OCI-LY7 (cell line): ENCODE results near the gene GNRH2. TPM values are rescaled to one million over a fixed set of nuclear protein-coding genes. Genes with fewer than 3 reads are reported as not detected.

Experiments used
- BruUV-seq: library from RNA; stranded (reverse); fragments of 400-500 nt; replicated peaks from 2 replicates; lab custom pipeline; 2021; lab: Mats Ljungman, UMichigan
- CTCF ChIA-PET: fragments of 300-600 bp; sonication (Branson Sonifier 250); formaldehyde crosslinking; loops from one replicate; lab custom pipeline; 2022; ENCODE audit warnings: antibody characterized with exemption; ENCODE audit not compliant: unreplicated experiment; lab: Charles Lee
- POLR2A ChIA-PET: fragments of 300-600 bp; sonication (Branson Sonifier 250); formaldehyde crosslinking; loops from one replicate; lab custom pipeline; 2022; ENCODE audit warnings: antibody characterized with exemption; lab: Charles Lee
- DNase-seq: peaks from one replicate; pipeline ENCODE4 v3.0.0-alpha.2; 2015; ENCODE audit warnings: low spot score
- H2AFZ ChIP-seq: fragments of 200-600 bp; sonication (generic), shearing (Covaris generic); 2 replicates; pipeline ENCODE4 v1.6.1; 2014; ENCODE audit warnings: mild to moderate bottlenecking, antibody characterized with exemption, low read length, moderate library complexity
- H3K27ac ChIP-seq: fragments of 200-600 bp; sonication (generic); 2 replicates; pipeline ENCODE4 v1.5.1; 2014; ENCODE audit warnings: mixed run types, low read depth, mild to moderate bottlenecking, moderate library complexity, low read length, inconsistent platforms; ENCODE audit not compliant: poor library complexity, severe bottlenecking
- H3K36me3 ChIP-seq: fragments of 200-600 bp; sonication (generic); 2 replicates; pipeline ENCODE4 v1.6.1; 2014; ENCODE audit warnings: mild to moderate bottlenecking, antibody characterized with exemption, low read length, moderate library complexity, mixed read lengths; ENCODE audit not compliant: insufficient read depth
- H3K4me1 ChIP-seq: fragments of 200-600 bp; sonication (generic); 2 replicates; pipeline ENCODE4 v1.5.1; 2014; ENCODE audit warnings: mild to moderate bottlenecking, low read length; ENCODE audit not compliant: insufficient read depth, poor library complexity, severe bottlenecking
- H3K4me2 ChIP-seq: fragments of 200-600 bp; sonication (generic); 2 replicates; pipeline ENCODE4 v1.6.1; 2014; ENCODE audit warnings: mild to moderate bottlenecking, low read length
- H3K4me3 ChIP-seq: fragments of 200-600 bp; sonication (generic); 2 replicates; pipeline ENCODE4 v1.5.1; 2014; ENCODE audit warnings: mild to moderate bottlenecking, low read depth, low read length; ENCODE audit not compliant: poor library complexity, severe bottlenecking
- H3K79me2 ChIP-seq: fragments of 200-600 bp; sonication (generic); 2 replicates; pipeline ENCODE4 v1.6.1; 2016; ENCODE audit warnings: low read depth, mild to moderate bottlenecking, low read length, moderate library complexity, mixed read lengths; ENCODE audit not compliant: insufficient read depth
- H3K9me2 ChIP-seq: fragments of 200-600 bp; sonication (generic); 2 replicates; pipeline ENCODE4 v1.6.1; 2016; ENCODE audit warnings: mild to moderate bottlenecking, low read length, mixed read lengths; ENCODE audit not compliant: insufficient read depth
- H3K9me3 ChIP-seq: fragments of 200-600 bp; sonication (generic); 2 replicates; pipeline ENCODE4 v1.6.1; 2014; ENCODE audit warnings: mild to moderate bottlenecking, mixed run types, low read length, mixed read lengths
- H4K20me1 ChIP-seq: fragments of 200-600 bp; sonication (generic); 2 replicates; pipeline ENCODE4 v1.6.1; 2014; ENCODE audit warnings: mild to moderate bottlenecking, antibody characterized with exemption, low read length, moderate library complexity, mixed read lengths; ENCODE audit not compliant: insufficient read depth
- CTCF ChIP-seq: fragments of 200-600 bp; sonication (generic); conservative IDR thresholded peaks from 2 replicates; pipeline ENCODE4 v1.5.1; 2014; ENCODE audit warnings: mild to moderate bottlenecking, antibody characterized with exemption, low read length, moderate library complexity, mixed read lengths
- EZH2phosphoT487 ChIP-seq: fragments of 200-600 bp; sonication (generic); IDR thresholded peaks from 2 replicates; pipeline ENCODE4 v1.6.1; 2018; ENCODE audit warnings: low read depth, borderline replicate concordance, mild to moderate bottlenecking, mixed run types, antibody characterized with exemption, low read length, moderate library complexity, mixed read lengths
- intact Hi-C: fragments of 100-400 bp; cut with micrococcal nuclease; formaldehyde crosslinking; loops from one replicate; pipeline ENCODE4 v1.10.0; 2022; ENCODE audit not compliant: unreplicated experiment
- total RNA-seq, 2 experiments: library from RNA; depleted of rRNA in 1 of 2; stranded (reverse); fragments of >200 nt in 1 of 2; shearing (Covaris generic) in 1 of 2; gene quantifications; 2 replicates each; pipeline ENCODE4 v1.2.3, GENCODE V29; 2014 to 2022

The GNRH2 gene
- total RNA-seq, 2 experiments from 2014 or later, result 0.44 to 0.61 TPM

- Histone ChIP-seq H2AFZ (no peak overlapping the region), H4K20me1 (no peaks in the 10 kb centered on the region), H3K27ac (no peak overlapping the region), H3K36me3 (peaks cover 54% of the 10 kb centered on the region), H3K79me2 (no peaks in the 10 kb centered on the region), H3K9me3 (no peaks in the 10 kb centered on the region), H3K4me2 (no peak overlapping the region), H3K9me2 (no peaks in the 10 kb centered on the region), H3K4me3 (no peak overlapping the region), H3K4me1 (no peaks in the 10 kb centered on the region)
- DNase-seq, result no peak
- intact Hi-C loops, result no loop called here
- ChIA-PET CTCF (no interaction called here), POLR2A (no interaction called here)
- no TSS peak for BruUV-seq
- no peak for TF ChIP-seq EZH2phosphoT487
- TF ChIP-seq CTCF, result no peak
Measured at GRCh38 chr20:3037654-3038053, 5.8 kb upstream of the GNRH2 start.

- BruUV-seq, result no TSS peak
- no peak for DNase-seq
- no peaks in the 10 kb centered on the region for H4K20me1 ChIP-seq
- intact Hi-C loops, result no loop called here
- H3K79me2 ChIP-seq, result no peaks in the 10 kb centered on the region
- no peak overlapping the region for H3K4me3 ChIP-seq
- ChIA-PET POLR2A (no interaction called here), CTCF (no interaction called here)
- H3K36me3 ChIP-seq, result peaks cover 54% of the 10 kb centered on the region
- TF ChIP-seq EZH2phosphoT487 (no peak), CTCF (no peak)
- no peaks in the 10 kb centered on the region for H3K4me1 ChIP-seq
- H3K4me2 ChIP-seq, result no peak overlapping the region
- no peak overlapping the region for H3K27ac ChIP-seq
- no peak overlapping the region for H2AFZ ChIP-seq
- H3K9me3 ChIP-seq, result no peaks in the 10 kb centered on the region
- no peaks in the 10 kb centered on the region for H3K9me2 ChIP-seq
Measured at GRCh38 chr20:3038454-3038853, 5.0 kb upstream of the GNRH2 start.

- no peak for TF ChIP-seq EZH2phosphoT487
- TF ChIP-seq CTCF, result no peak
Measured at GRCh38 chr20:3039426-3039825, 4.0 kb upstream of the GNRH2 start.

More at GRCh38 chr20:3039426-3039825, 4.0 kb upstream of the GNRH2 start:
- Histone ChIP-seq H3K36me3 (peaks cover 50% of the 10 kb centered on the region), H3K27ac (no peak overlapping the region), H4K20me1 (no peaks in the 10 kb centered on the region), H3K4me3 (no peak overlapping the region), H3K4me1 (no peaks in the 10 kb centered on the region), H2AFZ (no peak overlapping the region), H3K4me2 (no peak overlapping the region), H3K9me3 (no peaks in the 10 kb centered on the region), H3K79me2 (no peaks in the 10 kb centered on the region), H3K9me2 (no peaks in the 10 kb centered on the region)
- DNase-seq, result no peak
- no TSS peak for BruUV-seq
- ChIA-PET POLR2A (interaction anchor here (0.6 kb wide), 1 partner anchor 355 kb away, joined by 4 read pairs; no protein-coding TSS in a partner anchor), CTCF (no interaction called here)
- intact Hi-C loops, result no loop called here
